ENCODE measurements around the gene MC5R.
"Not testable (repeated sequence)": the region's sequence is repeated elsewhere in the genome, so short reads cannot be mapped to it uniquely, and the experiment has no call there.

Gene MC5R

GRCh38 chr18:13849791-13850190 lies 25.8 kb downstream of the MC5R start:
- DNase-seq (ENCODE audit: low read depth), result no peak

GRCh38 chr18:13862898-13863297 lies 38.9 kb downstream of the MC5R start:
- DNase-seq (ENCODE audit: low read depth), result not testable (repeated sequence)

- no peak for DNase-seq (ENCODE audit: low read depth)
Measured at GRCh38 chr18:13868501-13869271, 44.7 kb downstream of the MC5R start.

- DNase-seq (ENCODE audit: low read depth), result no peak
Measured at GRCh38 chr18:13871701-13872100, 47.8 kb downstream of the MC5R start.

GRCh38 chr18:13872373-13872772 lies 48.4 kb downstream of the MC5R start:
- no peak for DNase-seq (ENCODE audit: low read depth)

- DNase-seq (ENCODE audit: low read depth), result no peak
Measured at GRCh38 chr18:13872932-13873331, 49.0 kb downstream of the MC5R start.

GRCh38 chr18:13874558-13874957 lies 50.6 kb downstream of the MC5R start:
- no peak for DNase-seq (ENCODE audit: low read depth)

Measured in activated T-helper 1 cell treated with Interleukin-2 at 50 U/mL for 16 hours (primary cell).